Smooth muscle cell (in vitro differentiated cells): Measurements from ENCODE around the gene CHST9. TPM values are rescaled to one million over a fixed set of nuclear protein-coding genes. Genes with fewer than 3 reads are reported as not detected.
A peak's percentile ranks its signal among the peaks of the same experiment; 100 is the strongest.

Experiments
- DNase-seq: peaks from one replicate; lab custom pipeline; 2025; ENCODE audit not compliant: unreplicated experiment; lab: John Stamatoyannopoulos, UW
- H2AFZ ChIP-seq: fragments of 200-600 bp; sonication (generic); 2 replicates; pipeline ENCODE4 v1.6.0; 2016; ENCODE audit warnings: antibody characterized with exemption, low read depth, mild to moderate bottlenecking
- H3F3A ChIP-seq: fragments of 200-600 bp; sonication (generic); 2 replicates; pipeline ENCODE4 v1.6.0; 2017; ENCODE audit warnings: antibody characterized with exemption, low read depth
- H3K27ac ChIP-seq: fragments of 200-600 bp; sonication (generic); 2 replicates; pipeline ENCODE4 v1.5.1; 2016; ENCODE audit warnings: low read depth, mild to moderate bottlenecking
- H3K27me3 ChIP-seq: fragments of 200-600 bp; sonication (generic); 2 replicates; pipeline ENCODE4 v1.6.1; 2016; ENCODE audit warnings: low read depth, mild to moderate bottlenecking
- H3K36me3 ChIP-seq: fragments of 200-600 bp; sonication (generic); 2 replicates; pipeline ENCODE4 v1.5.1; 2016; ENCODE audit warnings: low read depth
- H3K4me1 ChIP-seq: fragments of 200-600 bp; sonication (generic); 2 replicates; pipeline ENCODE4 v1.5.1; 2016; ENCODE audit warnings: low read depth
- H3K4me2 ChIP-seq: fragments of 200-600 bp; sonication (generic); 2 replicates; pipeline ENCODE4 v1.6.0; 2016; ENCODE audit warnings: mild to moderate bottlenecking
- H3K4me3 ChIP-seq: fragments of 200-600 bp; sonication (generic); 2 replicates; pipeline ENCODE4 v1.5.1; 2016; ENCODE audit warnings: mild to moderate bottlenecking
- H3K79me2 ChIP-seq: fragments of 200-600 bp; sonication (generic); 2 replicates; pipeline ENCODE4 v1.6.0; 2016; ENCODE audit warnings: low read depth, mild to moderate bottlenecking
- H3K9ac ChIP-seq: fragments of 200-600 bp; sonication (generic); 2 replicates; pipeline ENCODE4 v1.6.0; 2016; ENCODE audit warnings: low read depth
- H3K9me3 ChIP-seq: fragments of 200-600 bp; sonication (generic); replicated peaks from 2 replicates; pipeline ENCODE4 v1.5.1; 2016; ENCODE audit warnings: low read depth
- H4K20me1 ChIP-seq: fragments of 200-600 bp; sonication (generic); 2 replicates; pipeline ENCODE4 v1.6.0; 2016; ENCODE audit warnings: low read depth
- WGBS: methylation state at CpG from one replicate; pipeline ENCODE4 v1.1.7; 2016; ENCODE audit warnings: low lambda C conversion rate; 5-methylcytosine and 5-hydroxymethylcytosine counted together
- polyA plus RNA-seq: library from polyadenylated mRNA; unstranded; fragments of >200 nt; fragmentation: Nextera tagmentation; extraction: Ambion mirVana; gene quantifications from 2 replicates; pipeline ENCODE4 v1.2.1, GENCODE V29; 2016
- total RNA-seq: library from RNA; depleted of rRNA; stranded (reverse); fragments of >200 nt; gene quantifications from 2 replicates; pipeline ENCODE4 v1.2.3, GENCODE V29; 2014
- TF ChIP-seq, protein P1 (sequence below): fragments of 200-600 bp; sonication (generic); IDR thresholded peaks from 2 replicates; pipeline ENCODE4 v1.5.1; 2017; ENCODE audit warnings: borderline replicate concordance, mild to moderate bottlenecking, antibody characterized with exemption; ENCODE audit not compliant: insufficient read depth, poor library complexity, severe bottlenecking

The CHST9 gene
- total and polyA plus RNA-seq, 2 experiments from 2014 or later = not detected

- Histone ChIP-seq H3K9me3 (no peaks in the 10 kb centered on the region), H3K9ac (no peak overlapping the region)
These were observed 177.2 kb downstream of the CHST9 start for GRCh38 chr18:27007880-27008279.

GRCh38 chr18:27005589-27005988 is 179.5 kb downstream of the CHST9 start:
- Histone ChIP-seq H2AFZ (no peak overlapping the region), H3K79me2 (no peaks in the 10 kb centered on the region), H3K27me3 (no peaks in the 10 kb centered on the region), H3K4me3 (no peak overlapping the region), H4K20me1 (no peaks in the 10 kb centered on the region), H3K36me3 (no peaks in the 10 kb centered on the region), H3F3A (no peaks in the 10 kb centered on the region), H3K4me1 (peaks cover 5% of the 10 kb centered on the region), H3K9ac (no peak overlapping the region), H3K4me2 (no peak overlapping the region), H3K27ac (no peak overlapping the region), H3K9me3 (no peaks in the 10 kb centered on the region)
- no peak for DNase-seq
- WGBS = 30% methylated on average over 1 of the region's 1 CpG
- TF ChIP-seq, protein P1, sequence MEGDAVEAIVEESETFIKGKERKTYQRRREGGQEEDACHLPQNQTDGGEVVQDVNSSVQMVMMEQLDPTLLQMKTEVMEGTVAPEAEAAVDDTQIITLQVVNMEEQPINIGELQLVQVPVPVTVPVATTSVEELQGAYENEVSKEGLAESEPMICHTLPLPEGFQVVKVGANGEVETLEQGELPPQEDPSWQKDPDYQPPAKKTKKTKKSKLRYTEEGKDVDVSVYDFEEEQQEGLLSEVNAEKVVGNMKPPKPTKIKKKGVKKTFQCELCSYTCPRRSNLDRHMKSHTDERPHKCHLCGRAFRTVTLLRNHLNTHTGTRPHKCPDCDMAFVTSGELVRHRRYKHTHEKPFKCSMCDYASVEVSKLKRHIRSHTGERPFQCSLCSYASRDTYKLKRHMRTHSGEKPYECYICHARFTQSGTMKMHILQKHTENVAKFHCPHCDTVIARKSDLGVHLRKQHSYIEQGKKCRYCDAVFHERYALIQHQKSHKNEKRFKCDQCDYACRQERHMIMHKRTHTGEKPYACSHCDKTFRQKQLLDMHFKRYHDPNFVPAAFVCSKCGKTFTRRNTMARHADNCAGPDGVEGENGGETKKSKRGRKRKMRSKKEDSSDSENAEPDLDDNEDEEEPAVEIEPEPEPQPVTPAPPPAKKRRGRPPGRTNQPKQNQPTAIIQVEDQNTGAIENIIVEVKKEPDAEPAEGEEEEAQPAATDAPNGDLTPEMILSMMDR = peak; percentile 29

More at GRCh38 chr18:27007880-27008279, 177.2 kb downstream of the CHST9 start:
- no peak overlapping the region for H3K27ac ChIP-seq
- no peak for DNase-seq
- H3K4me3 ChIP-seq = no peak overlapping the region
- no peaks in the 10 kb centered on the region for H3F3A ChIP-seq
- H4K20me1 ChIP-seq = no peaks in the 10 kb centered on the region
- TF ChIP-seq, protein P1 = no peak
- no peaks in the 10 kb centered on the region for H3K36me3 ChIP-seq
- peaks cover 5% of the 10 kb centered on the region for H3K4me1 ChIP-seq
- 0% methylated on average over 2 of the region's 2 CpGs for WGBS
- H3K27me3 ChIP-seq = no peaks in the 10 kb centered on the region
- H2AFZ ChIP-seq = no peak overlapping the region
- H3K79me2 ChIP-seq = no peaks in the 10 kb centered on the region
- H3K4me2 ChIP-seq = no peak overlapping the region

DNA sequence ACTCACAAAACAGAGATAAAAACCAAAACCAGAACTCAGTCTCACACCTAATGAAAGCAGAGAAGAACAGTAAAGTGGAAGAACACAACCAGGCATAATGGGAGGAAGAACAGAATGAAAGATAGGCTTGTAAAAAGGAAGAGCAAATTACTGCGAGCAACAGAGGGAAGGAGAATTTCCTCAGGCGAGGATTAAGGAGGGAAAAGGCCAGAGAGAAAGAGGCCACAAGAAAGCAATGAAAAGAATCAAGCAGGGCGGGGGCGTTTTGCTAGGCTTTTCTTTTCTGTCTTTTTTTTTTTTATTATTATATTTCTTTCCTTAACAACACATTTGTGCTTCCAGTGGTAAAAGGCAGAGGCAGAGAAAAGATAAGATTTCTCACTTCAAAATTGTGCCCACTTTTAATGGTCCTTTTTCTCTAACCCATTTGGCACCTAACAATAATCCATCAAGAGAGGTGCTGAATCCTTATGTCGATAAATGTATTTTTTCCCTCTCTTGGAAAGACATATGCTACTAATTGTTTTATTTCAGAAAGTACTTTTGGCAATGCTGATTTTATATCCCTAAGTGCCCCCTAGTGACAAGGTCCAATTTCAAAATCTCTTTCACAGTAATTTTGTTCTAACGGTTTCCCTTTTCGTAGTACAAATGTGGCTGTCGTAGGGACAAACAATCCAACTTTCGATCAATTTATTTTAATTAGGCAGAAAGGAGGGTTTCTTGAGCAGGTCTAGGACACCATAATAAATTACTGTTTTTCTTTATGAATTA is 180.9 kb downstream of the CHST9 start:
- H3K4me2 ChIP-seq = peak overlapping the region; percentile 38
- no peaks in the 10 kb centered on the region for H3K79me2 ChIP-seq
- H3K9ac ChIP-seq = no peak overlapping the region
- H3K4me1 ChIP-seq = peaks cover 5% of the 10 kb centered on the region
- H3K36me3 ChIP-seq = no peaks in the 10 kb centered on the region
- H3K27ac ChIP-seq = no peak overlapping the region
- DNase-seq = no peak
- no peaks in the 10 kb centered on the region for H4K20me1 ChIP-seq
- H3F3A ChIP-seq = no peaks in the 10 kb centered on the region
- H3K9me3 ChIP-seq = no peaks in the 10 kb centered on the region
- no peak overlapping the region for H3K4me3 ChIP-seq
- H3K27me3 ChIP-seq = no peaks in the 10 kb centered on the region
- TF ChIP-seq, protein P1 = peak; percentile 47
- H2AFZ ChIP-seq = peak overlapping the region; percentile 88
- WGBS = 60% methylated on average over 9 of the region's 9 CpGs

GRCh38 chr18:26999797-27000196 is 185.3 kb downstream of the CHST9 start:
- Histone ChIP-seq H2AFZ (no peak overlapping the region), H4K20me1 (no peaks in the 10 kb centered on the region), H3K4me3 (no peak overlapping the region), H3K27ac (no peak overlapping the region), H3K4me2 (no peak overlapping the region), H3K36me3 (no peaks in the 10 kb centered on the region), H3K27me3 (no peaks in the 10 kb centered on the region), H3F3A (no peaks in the 10 kb centered on the region), H3K79me2 (no peaks in the 10 kb centered on the region), H3K9me3 (no peaks in the 10 kb centered on the region), H3K9ac (no peak overlapping the region), H3K4me1 (peaks cover 5% of the 10 kb centered on the region)
- no peak for DNase-seq
- TF ChIP-seq, protein P1 = no peak
- WGBS = 65% methylated on average over 3 of the region's 3 CpGs
